Fibroblast of villous mesenchyme (primary cell): ENCODE measurements around the gene HCN2. TPM values are rescaled to one million over a fixed set of nuclear protein-coding genes. Genes with fewer than 3 reads are reported as not detected.
"Not testable (repeated sequence)": the region's sequence is repeated elsewhere in the genome, so short reads cannot be mapped to it uniquely, and the experiment has no call there.

ENCODE experiments used
- DNase-seq: peaks from one replicate; pipeline ENCODE4 v3.0.0-alpha.2; 2010; ENCODE audit warnings: low read depth
- H3K4me3 ChIP-seq: 2 replicates; pipeline ENCODE4 v1.5.1; 2011; ENCODE audit warnings: low read depth, mild to moderate bottlenecking, low read length
- total RNA-seq: library from RNA; depleted of rRNA; stranded (reverse); fragments of >200 nt; gene quantifications from 2 replicates; pipeline ENCODE4 v1.2.3, GENCODE V29; 2012
- TF ChIP-seq, protein P1 (sequence below): IDR thresholded peaks from 2 replicates; pipeline ENCODE4 v1.5.1; 2012; ENCODE audit warnings: low read depth, mild to moderate bottlenecking, low read length; ENCODE audit not compliant: insufficient read depth

HCN2 gene
- total RNA-seq, 1 donor = 0.86 TPM

DNA sequence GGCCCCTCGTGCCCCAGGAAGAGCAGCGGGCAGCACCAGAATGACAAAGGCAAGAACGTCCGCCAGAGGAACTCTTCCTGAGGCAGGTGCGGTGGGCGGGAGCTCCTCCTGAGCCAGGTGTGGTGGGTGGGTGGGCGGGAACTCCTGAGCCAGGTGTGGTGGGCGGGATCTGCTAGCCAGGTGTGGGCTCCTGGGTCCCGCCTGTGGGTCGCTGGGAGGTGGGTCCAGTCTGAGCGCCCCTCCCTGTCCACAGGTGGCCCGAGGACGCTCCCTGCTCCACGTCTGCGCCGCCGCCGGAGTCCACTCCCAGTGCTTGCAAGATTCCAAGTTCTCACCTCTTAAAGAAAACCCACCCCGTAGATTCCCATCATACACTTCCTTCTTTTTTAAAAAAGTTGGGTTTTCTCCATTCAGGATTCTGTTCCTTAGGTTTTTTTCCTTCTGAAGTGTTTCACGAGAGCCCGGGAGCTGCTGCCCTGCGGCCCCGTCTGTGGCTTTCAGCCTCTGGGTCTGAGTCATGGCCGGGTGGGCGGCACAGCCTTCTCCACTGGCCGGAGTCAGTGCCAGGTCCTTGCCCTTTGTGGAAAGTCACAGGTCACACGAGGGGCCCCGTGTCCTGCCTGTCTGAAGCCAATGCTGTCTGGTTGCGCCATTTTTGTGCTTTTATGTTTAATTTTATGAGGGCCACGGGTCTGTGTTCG, 7.0 kb upstream of the HCN2 start:
- peak; percentile 66 for DNase-seq

GRCh38 chr19:583198-583967, 6.3 kb upstream of the HCN2 start:
- DNase-seq = no peak
- TF ChIP-seq, protein P1, sequence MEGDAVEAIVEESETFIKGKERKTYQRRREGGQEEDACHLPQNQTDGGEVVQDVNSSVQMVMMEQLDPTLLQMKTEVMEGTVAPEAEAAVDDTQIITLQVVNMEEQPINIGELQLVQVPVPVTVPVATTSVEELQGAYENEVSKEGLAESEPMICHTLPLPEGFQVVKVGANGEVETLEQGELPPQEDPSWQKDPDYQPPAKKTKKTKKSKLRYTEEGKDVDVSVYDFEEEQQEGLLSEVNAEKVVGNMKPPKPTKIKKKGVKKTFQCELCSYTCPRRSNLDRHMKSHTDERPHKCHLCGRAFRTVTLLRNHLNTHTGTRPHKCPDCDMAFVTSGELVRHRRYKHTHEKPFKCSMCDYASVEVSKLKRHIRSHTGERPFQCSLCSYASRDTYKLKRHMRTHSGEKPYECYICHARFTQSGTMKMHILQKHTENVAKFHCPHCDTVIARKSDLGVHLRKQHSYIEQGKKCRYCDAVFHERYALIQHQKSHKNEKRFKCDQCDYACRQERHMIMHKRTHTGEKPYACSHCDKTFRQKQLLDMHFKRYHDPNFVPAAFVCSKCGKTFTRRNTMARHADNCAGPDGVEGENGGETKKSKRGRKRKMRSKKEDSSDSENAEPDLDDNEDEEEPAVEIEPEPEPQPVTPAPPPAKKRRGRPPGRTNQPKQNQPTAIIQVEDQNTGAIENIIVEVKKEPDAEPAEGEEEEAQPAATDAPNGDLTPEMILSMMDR = no peak
- no peak overlapping the region for H3K4me3 ChIP-seq

More for the DNA sequence above, 7.0 kb upstream of the HCN2 start:
- no peak overlapping the region for H3K4me3 ChIP-seq
- TF ChIP-seq, protein P1 = no peak

DNA sequence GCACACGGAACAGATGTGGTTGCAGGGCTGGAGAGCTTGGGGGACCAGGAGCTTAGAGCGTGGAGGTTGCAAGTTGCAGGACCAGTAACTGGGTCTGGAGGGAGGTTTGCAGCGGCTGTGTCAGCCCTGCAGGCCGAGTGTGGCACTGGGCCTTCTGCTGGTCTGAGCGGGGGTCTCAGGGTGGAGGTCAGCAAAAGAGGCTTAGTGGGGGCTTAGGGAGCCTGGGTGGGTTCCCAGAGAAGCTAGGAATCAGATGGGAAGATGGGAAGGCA, 5.8 kb upstream of the HCN2 start:
- no peak for DNase-seq
- TF ChIP-seq, protein P1 = no peak
- H3K4me3 ChIP-seq = no peak overlapping the region

DNA sequence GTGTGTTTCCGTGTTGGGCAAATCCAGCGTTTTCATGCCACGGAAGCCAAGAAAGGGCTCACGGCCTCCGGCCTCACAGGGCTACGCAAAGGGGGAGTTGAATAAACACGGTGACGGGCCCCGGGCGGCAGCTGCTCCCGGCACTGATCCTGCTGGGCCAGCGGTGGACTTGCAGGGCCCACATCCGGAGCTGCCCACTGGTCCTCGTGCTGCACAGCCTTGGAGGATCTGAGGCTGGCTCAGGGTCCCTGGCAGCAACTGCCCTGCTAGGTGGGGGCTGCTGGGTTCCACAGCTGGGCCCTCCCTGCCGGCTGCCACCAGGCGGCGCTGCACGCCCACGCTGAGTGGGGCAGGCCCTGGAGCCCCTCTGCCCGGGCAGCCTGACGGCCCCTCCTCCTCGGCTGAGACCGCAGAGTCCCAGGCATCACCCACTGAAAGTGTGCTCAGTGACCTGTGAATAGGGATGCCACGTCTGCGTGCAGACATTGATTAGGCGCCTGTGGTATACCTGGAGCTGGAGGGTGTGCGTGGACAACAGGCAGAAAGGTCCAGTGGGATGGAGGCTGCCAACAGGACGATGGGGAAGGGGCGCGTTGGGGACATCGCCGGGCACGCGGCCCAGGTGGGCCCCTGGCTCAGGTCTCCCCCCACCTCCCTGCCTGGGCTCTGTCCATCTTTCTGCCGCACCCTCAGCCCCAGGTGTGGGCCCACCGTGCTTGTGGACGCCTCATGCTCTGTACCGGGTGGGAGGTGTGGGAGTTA, 5.3 kb upstream of the HCN2 start:
- DNase-seq = peak; percentile 63
- no peak overlapping the region for H3K4me3 ChIP-seq
- TF ChIP-seq, protein P1 = peak; percentile 95

DNA sequence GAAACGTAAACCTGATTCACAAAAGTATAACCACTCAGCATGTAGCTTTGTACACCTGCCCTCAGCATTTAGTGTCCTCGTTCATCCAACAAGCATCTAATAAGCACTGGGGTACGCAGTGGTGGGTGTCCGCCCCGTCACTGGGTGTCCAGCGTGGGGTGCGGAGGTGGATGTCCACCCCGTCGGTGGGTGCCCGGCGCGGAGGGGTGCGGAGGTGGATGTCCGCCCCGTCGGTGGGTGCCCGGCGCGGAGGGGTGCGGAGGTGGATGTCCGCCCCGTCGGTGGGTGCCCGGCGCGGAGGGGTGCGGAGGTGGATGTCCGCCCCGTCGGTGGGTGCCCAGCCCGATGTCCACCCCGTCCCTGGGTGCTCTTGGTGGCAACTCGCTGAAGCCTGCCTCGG, 4.5 kb upstream of the HCN2 start:
- DNase-seq = not testable (repeated sequence)

DNA sequence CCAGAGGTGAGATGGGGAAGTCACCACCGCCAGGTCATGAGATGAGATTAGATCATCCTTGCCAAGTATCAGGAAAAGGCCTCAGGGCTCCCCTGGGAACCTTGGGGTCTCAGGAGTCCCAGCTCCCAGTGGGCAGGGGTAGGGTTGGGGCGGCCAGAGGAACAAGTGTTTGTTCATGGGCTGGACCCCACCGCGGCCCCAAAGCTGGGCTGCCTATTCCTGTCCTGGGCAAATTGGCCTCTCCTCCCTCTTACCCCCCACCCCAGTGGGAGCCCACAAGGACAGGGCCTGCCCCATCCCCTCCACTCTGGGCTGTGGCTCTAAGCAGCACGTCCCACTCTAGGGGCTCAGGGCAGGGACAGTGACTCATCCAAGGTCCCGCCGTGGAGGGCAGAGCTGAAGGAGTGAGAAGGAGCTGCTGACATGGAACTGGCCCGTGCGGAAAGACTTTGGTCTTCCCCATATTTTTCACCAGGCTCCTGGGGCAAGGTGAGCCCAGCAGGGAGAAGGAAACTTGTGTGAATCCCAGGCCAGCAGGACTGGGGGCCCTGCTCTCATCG, 4.0 kb upstream of the HCN2 start:
- H3K4me3 ChIP-seq = no peak overlapping the region
- TF ChIP-seq, protein P1 = no peak
- DNase-seq = no peak

More for the DNA sequence above, 4.5 kb upstream of the HCN2 start:
- H3K4me3 ChIP-seq = not testable (repeated sequence)
